ENCODE measurements around the gene SPATC1L.

The SPATC1L gene

GRCh38 chr21:46215436-46216131 lies 31.3 kb upstream of the SPATC1L start:
- in situ Hi-C loops (cut with HindIII; ENCODE audit: low sequenced_read_pairs), result no loop called here

DNA sequence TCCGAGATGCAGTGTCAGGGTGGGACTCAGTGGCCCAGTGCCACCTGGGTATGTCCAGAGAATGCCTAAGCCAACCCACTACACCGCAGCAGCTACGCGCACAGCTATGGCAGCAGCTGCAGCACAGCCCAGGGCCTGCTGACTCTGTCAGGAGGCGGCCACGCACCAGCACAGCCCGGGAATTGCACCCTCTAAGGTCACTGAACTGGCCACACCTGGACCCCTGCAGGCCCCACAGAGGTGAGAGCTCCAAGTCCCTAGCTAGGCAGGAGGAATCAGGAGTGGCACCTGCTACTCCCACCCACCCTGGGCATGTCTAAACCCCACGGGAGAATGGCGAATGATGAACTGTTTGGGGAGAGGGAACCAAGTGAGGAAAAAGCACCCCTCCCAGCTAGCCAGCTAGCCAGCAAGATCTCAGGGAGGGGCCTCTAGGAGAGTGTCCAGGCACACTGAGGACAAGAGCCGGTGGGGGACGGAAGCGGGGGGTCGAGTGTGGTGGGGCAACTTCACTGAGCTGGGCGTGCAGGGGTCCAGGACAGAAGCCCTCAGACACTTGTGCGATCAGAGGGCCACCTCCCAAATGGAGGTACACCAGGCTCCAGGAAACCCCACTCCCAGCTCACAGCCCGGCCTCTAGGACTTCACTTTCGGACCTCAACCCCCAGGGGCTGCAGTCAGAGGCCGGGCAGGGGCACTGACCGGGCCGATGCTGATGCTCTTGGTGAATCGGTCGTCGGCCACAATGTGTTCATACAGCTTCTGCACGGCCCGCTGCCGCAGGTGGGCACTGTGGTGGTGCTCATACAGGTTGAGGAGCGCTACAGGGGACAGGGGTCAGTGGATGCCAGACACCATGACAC lies 30.4 kb upstream of the SPATC1L start:
- in situ Hi-C loops (cut with HindIII; ENCODE audit: low sequenced_read_pairs), result no loop called here

DNA sequence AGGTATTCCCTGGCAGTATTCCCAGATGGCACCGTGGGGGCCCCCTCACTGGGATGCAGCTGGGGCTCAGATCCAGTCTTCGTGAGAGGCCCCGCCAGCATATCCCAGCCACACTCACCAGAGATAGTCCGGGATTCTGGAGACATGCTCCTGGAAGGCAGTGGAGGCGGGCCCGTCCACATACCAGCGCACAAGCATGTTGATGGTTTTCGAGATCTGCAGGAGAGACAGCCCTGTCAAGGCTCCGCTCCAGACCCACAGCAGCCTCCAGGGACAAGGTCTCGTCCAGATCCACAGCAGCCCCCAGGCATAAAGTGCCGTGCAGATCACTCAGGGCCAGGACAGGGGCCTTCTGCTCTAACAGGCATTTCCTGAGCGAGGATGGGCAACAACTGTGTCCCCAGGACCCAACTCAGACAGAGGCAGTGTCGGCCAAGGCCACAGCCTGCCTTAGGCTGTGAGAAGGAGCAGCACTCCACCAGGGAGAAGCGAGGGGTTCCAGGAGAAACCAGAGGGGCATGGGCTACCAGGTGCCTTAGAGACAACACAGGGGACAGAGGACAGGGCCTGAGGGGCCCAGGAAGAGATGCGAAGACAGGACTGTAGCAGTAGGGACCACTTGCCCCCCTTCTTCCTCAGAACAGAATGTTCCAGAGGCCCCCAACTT lies 29.5 kb upstream of the SPATC1L start:
- in situ Hi-C loops (cut with HindIII; ENCODE audit: low sequenced_read_pairs), result no loop called here

- in situ Hi-C loops (cut with HindIII; ENCODE audit: low sequenced_read_pairs), result no loop called here
These were observed 28.6 kb upstream of the SPATC1L start for GRCh38 chr21:46212721-46213484.

DNA sequence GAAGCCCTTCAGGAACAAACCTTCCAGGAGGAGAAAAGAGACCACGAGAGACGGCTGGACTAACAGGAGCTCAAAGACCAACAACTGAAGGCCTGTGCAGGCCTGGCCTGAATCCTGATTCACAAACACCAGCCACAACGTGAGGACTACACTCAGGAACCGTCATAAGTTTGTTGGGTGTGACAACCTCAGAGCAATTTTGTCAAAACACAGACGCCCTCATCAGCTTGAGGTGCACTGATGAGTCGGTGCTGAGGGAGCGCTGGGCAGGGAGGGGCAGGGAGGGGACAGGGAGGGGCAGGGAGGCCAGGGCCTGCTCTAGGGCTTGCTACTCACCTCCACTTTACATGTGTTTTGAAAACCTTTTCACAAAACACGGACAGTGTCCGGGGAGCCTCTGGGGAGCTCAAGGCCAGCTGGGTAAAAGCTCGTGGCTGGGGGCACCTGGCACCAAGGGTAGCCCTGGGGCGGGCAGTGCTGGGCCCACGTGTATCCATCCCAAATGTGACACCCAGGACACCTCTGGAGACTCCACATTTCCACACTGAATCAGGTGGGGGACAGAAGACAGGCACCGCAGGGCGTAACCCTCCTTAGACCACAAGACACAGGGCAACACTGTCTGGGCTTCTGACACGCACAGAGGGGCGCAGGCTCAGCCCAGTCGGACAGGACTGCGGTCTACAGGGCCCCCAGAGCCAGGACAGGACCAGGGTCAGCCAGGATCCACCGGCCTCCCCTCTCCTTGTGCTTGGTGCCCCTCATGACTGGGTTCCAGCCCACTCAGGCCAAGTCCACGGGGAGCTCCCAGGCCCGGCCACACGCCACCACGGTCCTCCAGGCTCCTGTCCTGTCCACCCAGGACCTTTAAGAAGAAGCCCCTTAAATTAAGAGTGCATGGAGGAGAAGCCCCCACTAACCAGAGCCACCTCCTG lies 27.8 kb upstream of the SPATC1L start:
- in situ Hi-C loops (cut with HindIII; ENCODE audit: low sequenced_read_pairs), result no loop called here

DNA sequence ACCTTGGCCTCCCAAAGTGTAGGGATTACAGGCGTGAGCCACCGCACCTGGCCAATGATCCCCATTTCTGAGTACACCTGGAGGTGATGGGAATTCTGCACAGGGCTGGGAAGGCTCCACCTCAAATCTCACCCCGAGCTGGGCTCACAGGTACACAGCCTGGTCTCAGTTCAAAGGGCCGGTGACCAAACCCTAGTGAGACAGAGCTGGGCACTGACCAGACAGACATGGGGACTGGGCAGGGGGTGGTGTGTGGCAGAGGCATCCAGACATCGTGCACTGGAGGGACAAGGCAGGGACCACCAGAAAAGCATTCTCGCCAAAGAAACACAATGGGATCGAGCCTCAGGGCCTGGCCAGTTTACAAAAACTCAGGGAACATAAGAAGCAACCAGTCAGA lies 27.1 kb upstream of the SPATC1L start:
- in situ Hi-C loops (cut with HindIII; ENCODE audit: low sequenced_read_pairs), result no loop called here

DNA sequence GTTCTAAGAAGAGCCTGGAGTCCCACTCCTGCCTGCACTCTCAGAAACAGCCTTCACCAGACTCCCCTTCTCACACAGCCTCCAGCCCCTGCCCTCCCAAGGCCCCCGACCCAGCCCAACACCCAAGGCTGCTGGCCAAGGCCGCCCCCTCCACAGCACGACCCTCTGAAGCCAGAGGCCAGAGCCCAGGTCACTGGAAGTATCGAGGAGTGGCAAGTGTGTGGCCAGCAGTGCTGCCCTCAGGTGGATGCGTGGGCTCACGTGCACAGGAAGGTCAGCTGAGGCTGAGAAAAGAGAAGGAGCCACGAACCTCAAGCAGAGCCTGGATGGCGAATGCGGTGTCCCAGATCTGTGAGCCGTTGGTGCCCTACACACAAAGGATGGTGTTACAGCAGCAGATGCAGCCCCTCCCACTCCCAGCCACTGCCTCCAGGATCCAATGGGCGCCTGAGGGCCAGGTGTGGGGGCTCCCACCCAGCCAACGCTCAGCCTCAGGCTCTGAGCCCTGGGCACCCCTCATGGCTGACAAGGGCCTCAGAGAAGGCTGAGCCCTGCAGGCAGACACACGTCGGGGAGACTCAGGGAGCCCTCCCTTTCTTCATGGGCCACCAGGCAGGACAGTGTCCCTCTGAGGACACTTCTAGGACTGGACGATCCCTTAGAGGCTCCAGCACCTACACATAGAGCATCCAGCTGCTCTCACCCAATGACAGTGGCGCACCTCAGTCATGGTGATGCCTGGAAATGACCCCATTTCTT lies 26.3 kb upstream of the SPATC1L start:
- in situ Hi-C loops (cut with HindIII; ENCODE audit: low sequenced_read_pairs), result no loop called here

- in situ Hi-C loops (cut with HindIII; ENCODE audit: low sequenced_read_pairs), result no loop called here
These were observed 24.8 kb upstream of the SPATC1L start for GRCh38 chr21:46208761-46209721.

GRCh38 chr21:46207920-46208591 lies 23.8 kb upstream of the SPATC1L start:
- in situ Hi-C loops (cut with HindIII; ENCODE audit: low sequenced_read_pairs), result no loop called here

- in situ Hi-C loops (cut with HindIII; ENCODE audit: low sequenced_read_pairs), result no loop called here
These were observed 23.0 kb upstream of the SPATC1L start for GRCh38 chr21:46207006-46207919.

- in situ Hi-C loops (cut with HindIII; ENCODE audit: low sequenced_read_pairs), result no loop called here
These were observed 22.1 kb upstream of the SPATC1L start for GRCh38 chr21:46206163-46207005.

DNA sequence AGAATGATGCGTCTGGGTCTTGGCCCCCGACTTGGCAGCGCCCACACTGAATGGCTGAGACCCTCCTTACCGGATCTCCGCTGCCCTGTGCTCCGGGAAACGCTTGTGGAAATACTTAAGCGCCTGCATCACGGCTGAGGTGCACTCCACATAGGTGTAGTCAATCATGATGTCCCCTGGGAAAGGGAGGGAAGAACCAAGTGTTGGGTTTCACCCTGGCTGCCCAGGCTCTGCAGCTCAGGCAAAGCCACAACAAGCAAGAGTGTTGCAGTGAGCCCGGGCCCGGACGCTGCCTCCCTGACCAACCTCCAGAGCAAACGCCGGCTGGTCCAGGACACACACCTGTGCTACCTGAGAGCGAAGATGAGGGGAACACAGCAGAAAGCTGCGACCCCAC lies 21.5 kb upstream of the SPATC1L start:
- in situ Hi-C loops (cut with HindIII; ENCODE audit: low sequenced_read_pairs), result no loop called here

- in situ Hi-C loops (cut with HindIII; ENCODE audit: low sequenced_read_pairs), result no loop called here
These were observed 20.9 kb upstream of the SPATC1L start for GRCh38 chr21:46205166-46205565.

DNA sequence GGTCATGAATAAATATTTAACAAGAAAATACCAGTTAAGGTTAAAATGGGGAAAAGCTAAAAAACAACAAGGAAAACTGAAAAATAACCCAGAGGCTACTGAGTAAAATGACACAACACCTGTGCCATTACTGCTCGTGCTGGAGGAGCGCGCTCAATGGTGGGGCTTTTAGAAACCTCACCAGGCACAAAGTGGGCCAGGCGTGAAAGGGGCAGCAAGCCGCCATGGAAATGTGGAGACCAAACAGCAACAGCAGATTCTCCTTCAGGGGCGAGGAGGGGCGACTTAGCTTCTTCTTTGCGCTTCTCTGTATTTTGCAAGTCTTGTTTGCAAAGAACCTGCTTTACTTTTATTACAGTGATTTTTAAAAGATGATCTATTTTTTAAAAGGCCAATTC lies 18.9 kb upstream of the SPATC1L start:
- in situ Hi-C loops (cut with HindIII; ENCODE audit: low sequenced_read_pairs), result no loop called here

DNA sequence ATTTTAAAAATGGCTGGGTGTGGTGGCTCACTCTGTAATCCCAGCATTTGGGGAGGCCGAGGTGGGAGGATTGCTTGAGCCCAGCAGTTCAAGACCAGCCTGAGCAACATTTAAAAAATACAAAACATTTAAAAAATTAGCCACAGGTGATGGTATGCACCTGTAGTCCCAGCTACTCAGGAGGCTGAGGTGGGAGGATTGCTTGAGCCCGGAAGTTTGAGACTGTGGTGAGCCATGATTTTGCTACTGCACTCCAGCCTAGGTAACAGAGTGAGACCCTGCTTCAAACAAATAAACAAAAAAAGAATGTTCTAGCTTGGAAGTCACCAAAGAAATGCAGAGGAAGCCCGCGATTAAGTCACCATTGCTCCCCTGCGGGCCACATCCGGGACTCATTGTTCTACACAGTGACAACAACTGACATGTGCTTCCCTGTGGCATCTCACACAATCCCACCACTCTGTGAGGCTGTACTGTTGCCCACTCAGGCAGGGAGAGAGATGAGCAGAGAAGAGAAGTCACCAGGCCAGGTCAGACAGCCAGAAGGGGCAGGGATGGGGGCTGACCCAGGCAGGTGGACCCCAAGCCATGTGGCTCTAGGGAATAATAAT lies 18.4 kb upstream of the SPATC1L start:
- in situ Hi-C loops (cut with HindIII; ENCODE audit: low sequenced_read_pairs), result no loop called here
